CD14-positive monocyte (primary cell): ENCODE data around the gene LINC00237. TPM values are rescaled to one million over a fixed set of nuclear protein-coding genes. Genes with fewer than 3 reads are reported as not detected.

ENCODE experiments used
- DNase-seq, 3 donors: peaks; one replicate each; pipeline ENCODE4 v3.0.0-alpha.2; 2011 to 2022
- H2AFZ ChIP-seq: 2 replicates; pipeline ENCODE4 v1.6.0; 2012; ENCODE audit warnings: mild to moderate bottlenecking, low read depth, low read length, inconsistent platforms; ENCODE audit not compliant: insufficient read depth, poor library complexity, severe bottlenecking
- H3K27ac ChIP-seq, 2 donors: 1 replicate in 1 of 2; 2 replicates in 1 of 2; pipeline ENCODE4 v1.5.1; 2012 to 2013; ENCODE audit warnings: low read length in 2 of 2, control low read depth in 1 of 2, inconsistent platforms in 1 of 2, low read depth in 1 of 2, mild to moderate bottlenecking in 1 of 2
- H3K27me3 ChIP-seq, 2 donors: one replicate each; pipeline versions ENCODE4 v1.6.0 to v1.6.1; 2011 to 2013; ENCODE audit warnings: low read length in 2 of 2; ENCODE audit not compliant: control insufficient read depth in 2 of 2, insufficient read depth in 2 of 2
- H3K36me3 ChIP-seq, 2 donors: replicated peaks in 1 of 2; 1 replicate in 1 of 2; 2 replicates in 1 of 2; pipeline versions ENCODE4 v1.5.1 to v1.6.1; 2012 to 2013; ENCODE audit warnings: low read length in 2 of 2, control low read depth in 1 of 2, inconsistent platforms in 1 of 2, mild to moderate bottlenecking in 1 of 2; ENCODE audit not compliant: insufficient read depth in 2 of 2, control insufficient read depth in 1 of 2
- H3K4me1 ChIP-seq, 2 donors: 1 replicate in 1 of 2; 2 replicates in 1 of 2; pipeline versions ENCODE4 v1.5.1 to v1.6.1; 2012 to 2013; ENCODE audit warnings: low read length in 2 of 2, control low read depth in 1 of 2, inconsistent platforms in 1 of 2, mild to moderate bottlenecking in 1 of 2, moderate library complexity in 1 of 2; ENCODE audit not compliant: insufficient read depth in 2 of 2, control insufficient read depth in 1 of 2
- H3K4me2 ChIP-seq: replicated peaks from 2 replicates; pipeline ENCODE3; 2012; ENCODE audit warnings: low read length, moderate library complexity, mild to moderate bottlenecking; ENCODE audit not compliant: poor library complexity, severe bottlenecking; ENCODE audit errors: extremely low read depth
- H3K4me3 ChIP-seq, 3 experiments: fragments of 200-600 bp in 1 of 3; sonication (generic) in 1 of 3; replicated peaks in 1 of 3; 1 replicate in 2 of 3; 2 replicates in 1 of 3; pipeline ENCODE4 v1.5.1; 2011 to 2013; ENCODE audit warnings: low read length in 3 of 3, mild to moderate bottlenecking in 3 of 3, control low read depth in 2 of 3, low read depth in 2 of 3, inconsistent platforms in 1 of 3, moderate library complexity in 1 of 3
- H3K79me2 ChIP-seq: 2 replicates; pipeline ENCODE4 v1.6.0; 2012; ENCODE audit warnings: mild to moderate bottlenecking, control low read depth, inconsistent platforms, low read length, moderate library complexity; ENCODE audit not compliant: insufficient read depth
- H3K9ac ChIP-seq: 2 replicates; pipeline ENCODE4 v1.6.0; 2017; ENCODE audit warnings: low read length, mild to moderate bottlenecking; ENCODE audit not compliant: insufficient read depth, poor library complexity, severe bottlenecking
- H3K9me3 ChIP-seq, 2 donors: replicated peaks in 1 of 2; 1 replicate in 1 of 2; 2 replicates in 1 of 2; pipeline versions ENCODE4 v1.5.1 to v1.6.1; 2012 to 2013; ENCODE audit warnings: low read length in 2 of 2, control low read depth in 1 of 2; ENCODE audit not compliant: control insufficient read depth in 1 of 2, insufficient read depth in 1 of 2
- H4K20me1 ChIP-seq: 2 replicates; pipeline ENCODE4 v1.6.0; 2012; ENCODE audit warnings: mild to moderate bottlenecking, low read length, control low read depth, moderate library complexity; ENCODE audit not compliant: insufficient read depth
- H3K27ac Mint-ChIP-seq, 7 donors: one replicate each; pipeline ENCODE4 v1.8.0; 2020; ENCODE audit warnings: mild to moderate bottlenecking in 7 of 7, mixed read lengths in 7 of 7, moderate library complexity in 6 of 7, inconsistent platforms in 2 of 7
- H3K27me3 Mint-ChIP-seq, 3 donors: one replicate each; pipeline ENCODE4 v1.8.0; 2021 to 2022; ENCODE audit warnings: low read depth in 3 of 3, mild to moderate bottlenecking in 3 of 3, mixed read lengths in 3 of 3, moderate library complexity in 3 of 3, inconsistent platforms in 1 of 3
- H3K36me3 Mint-ChIP-seq, 2 donors: one replicate each; pipeline ENCODE4 v1.8.0; 2020; ENCODE audit warnings: mixed read lengths in 2 of 2, inconsistent platforms in 1 of 2, mild to moderate bottlenecking in 1 of 2
- H3K4me1 Mint-ChIP-seq: one replicate; pipeline ENCODE4 v1.8.0; 2020; ENCODE audit warnings: mild to moderate bottlenecking, mixed read lengths
- H3K4me3 Mint-ChIP-seq, 2 donors: one replicate each; pipeline ENCODE4 v1.8.0; 2020; ENCODE audit warnings: mild to moderate bottlenecking in 2 of 2, mixed read lengths in 2 of 2, moderate library complexity in 1 of 2
- H3K9me3 Mint-ChIP-seq, 7 donors: one replicate each; pipeline ENCODE4 v1.8.0; 2020 to 2022; ENCODE audit warnings: mixed read lengths in 7 of 7, mild to moderate bottlenecking in 6 of 7, moderate library complexity in 6 of 7, inconsistent platforms in 2 of 7
- WGBS: methylation state at CpG from one replicate; pipeline ENCODE4 v1.1.5; 2013; ENCODE audit warnings: missing lambda C conversion rate; ENCODE audit not compliant: insufficient coverage; 5-methylcytosine and 5-hydroxymethylcytosine counted together
- intact Hi-C, 2 donors: fragments of 100-400 bp; cut with micrococcal nuclease; formaldehyde crosslinking; loops; one replicate each; pipeline versions ENCODE4 v1.15.0 to v1.15.1; 2023
- polyA plus RNA-seq, 3 donors: library from polyadenylated mRNA; depleted of rRNA in 1 of 3; unstranded in 2 of 3; stranded (reverse) in 1 of 3; fragments of 300-500 nt in 2 of 3; fragments of >200 nt in 1 of 3; fragmentation: Illumina TruSeq in 2 of 3; gene quantifications; 1 replicate in 2 of 3; 2 replicates in 1 of 3; pipeline ENCODE4 v1.2.3, GENCODE V29; 2012 to 2021
- TF ChIP-seq, protein P1 (sequence below): fragments of 200-600 bp; IDR thresholded peaks from one replicate; pipeline ENCODE4 v1.8.0; 2022; ENCODE audit warnings: antibody characterized with exemption, mild to moderate bottlenecking

Gene LINC00237
- polyA plus RNA-seq, 3 donors: 0.31 to 0.39 TPM; not detected in 1

DNA sequence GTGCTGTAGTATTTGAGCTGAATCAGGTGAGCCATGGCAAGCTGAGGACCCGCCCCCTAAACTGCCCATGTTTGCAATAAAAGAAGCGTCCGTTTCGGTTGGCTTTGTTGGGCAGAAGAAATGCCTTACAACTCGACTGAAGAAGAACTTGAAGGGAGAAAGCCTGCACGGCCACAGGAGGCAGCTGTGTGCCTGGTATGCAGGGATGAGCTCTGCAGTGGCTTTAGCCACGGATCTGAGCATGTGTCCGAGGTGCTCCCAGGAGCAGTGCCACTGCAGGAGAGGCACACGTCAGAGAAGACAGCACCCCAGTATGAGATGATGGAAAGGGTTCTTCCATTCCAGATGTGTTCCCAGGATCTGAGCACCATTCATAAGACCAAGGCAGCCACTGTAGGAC lies 43.2 kb upstream of the LINC00237 start:
- Histone ChIP-seq H3K9me3 (no peaks in the 10 kb centered on the region), H3K4me2 (no peak overlapping the region), H3K4me3 (no peak overlapping the region), H3K9ac (no peak overlapping the region), H3K4me1 (peaks cover 0 to 2% of the 10 kb centered on the region in 2 donors), H4K20me1 (no peaks in the 10 kb centered on the region), H3K36me3 (peaks cover 0 to 2% of the 10 kb centered on the region in 2 donors), H3K27me3 (no peaks in the 10 kb centered on the region), H3K79me2 (no peaks in the 10 kb centered on the region), H2AFZ (no peak overlapping the region), H3K27ac (no peak overlapping the region)
- intact Hi-C loops: no loop called here
- Mint-ChIP-seq H3K27me3 (no peaks in the 10 kb centered on the region), H3K4me1 (peaks cover 6% of the 10 kb centered on the region), H3K27ac (peak overlapping the region in 1 of 7 donors; percentile 69), H3K9me3 (no peaks in the 10 kb centered on the region), H3K36me3 (peaks cover 2 to 12% of the 10 kb centered on the region in 2 donors), H3K4me3 (no peak overlapping the region)
- TF ChIP-seq, protein P1, sequence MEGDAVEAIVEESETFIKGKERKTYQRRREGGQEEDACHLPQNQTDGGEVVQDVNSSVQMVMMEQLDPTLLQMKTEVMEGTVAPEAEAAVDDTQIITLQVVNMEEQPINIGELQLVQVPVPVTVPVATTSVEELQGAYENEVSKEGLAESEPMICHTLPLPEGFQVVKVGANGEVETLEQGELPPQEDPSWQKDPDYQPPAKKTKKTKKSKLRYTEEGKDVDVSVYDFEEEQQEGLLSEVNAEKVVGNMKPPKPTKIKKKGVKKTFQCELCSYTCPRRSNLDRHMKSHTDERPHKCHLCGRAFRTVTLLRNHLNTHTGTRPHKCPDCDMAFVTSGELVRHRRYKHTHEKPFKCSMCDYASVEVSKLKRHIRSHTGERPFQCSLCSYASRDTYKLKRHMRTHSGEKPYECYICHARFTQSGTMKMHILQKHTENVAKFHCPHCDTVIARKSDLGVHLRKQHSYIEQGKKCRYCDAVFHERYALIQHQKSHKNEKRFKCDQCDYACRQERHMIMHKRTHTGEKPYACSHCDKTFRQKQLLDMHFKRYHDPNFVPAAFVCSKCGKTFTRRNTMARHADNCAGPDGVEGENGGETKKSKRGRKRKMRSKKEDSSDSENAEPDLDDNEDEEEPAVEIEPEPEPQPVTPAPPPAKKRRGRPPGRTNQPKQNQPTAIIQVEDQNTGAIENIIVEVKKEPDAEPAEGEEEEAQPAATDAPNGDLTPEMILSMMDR: no peak
- DNase-seq: no peak
- 92% methylated on average over 9 of the region's 9 CpGs for whole genome bisulfite sequencing

DNA sequence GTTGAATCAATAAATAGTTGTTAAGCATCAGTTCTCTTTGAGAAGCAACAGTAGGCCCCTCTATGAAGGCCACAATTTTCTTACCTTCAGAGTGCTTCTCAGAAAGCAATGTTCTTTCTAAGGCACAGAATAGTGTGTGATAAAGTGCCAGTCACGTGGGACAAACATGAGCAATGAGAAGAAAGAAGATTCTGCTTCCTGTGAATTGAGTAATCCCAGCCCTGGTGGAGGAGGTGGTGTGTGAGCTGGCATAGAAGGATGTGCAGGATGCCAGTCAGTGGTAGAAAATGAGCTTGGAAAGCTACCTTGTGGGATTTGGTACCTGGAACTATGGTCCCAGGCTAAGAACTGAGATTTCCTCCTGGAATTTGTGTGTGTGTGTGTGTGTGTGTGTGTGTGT lies 41.4 kb upstream of the LINC00237 start:
- DNase-seq: peak in 1 of 3 donors; percentile 27
- H3K27ac ChIP-seq: no peak overlapping the region
- Mint-ChIP-seq H3K36me3 (peaks cover 0 to 12% of the 10 kb centered on the region in 2 donors), H3K4me3 (no peak overlapping the region), H3K27me3 (no peaks in the 10 kb centered on the region), H3K9me3 (no peaks in the 10 kb centered on the region), H3K27ac (peak overlapping the region in 1 of 7 donors; percentile 24), H3K4me1 (peaks cover 6% of the 10 kb centered on the region)
- H3K4me1 ChIP-seq: peaks cover 0 to 2% of the 10 kb centered on the region in 2 donors
- H3K4me3 ChIP-seq: no peak overlapping the region
- H3K4me2 ChIP-seq: no peak overlapping the region
- intact Hi-C loops: no loop called here
- TF ChIP-seq, protein P1: no peak
- no peaks in the 10 kb centered on the region for H3K27me3 ChIP-seq
- H2AFZ ChIP-seq: no peak overlapping the region
- H3K9ac ChIP-seq: no peak overlapping the region
- H4K20me1 ChIP-seq: no peaks in the 10 kb centered on the region
- peaks cover 0 to 2% of the 10 kb centered on the region in 2 donors for H3K36me3 ChIP-seq
- WGBS: 0% methylated on average over 1 of the region's 1 CpG
- H3K9me3 ChIP-seq: no peaks in the 10 kb centered on the region
- no peaks in the 10 kb centered on the region for H3K79me2 ChIP-seq
